Esophagus (tissue), 2 donors: ENCODE data around the gene RND3. TPM values are rescaled to one million over a fixed set of nuclear protein-coding genes. Genes with fewer than 3 reads are reported as not detected.
A peak's percentile ranks its signal among the peaks of the same experiment; 100 is the strongest.

ENCODE experiments used
- H3K27ac ChIP-seq, 2 donors: one replicate each; pipeline ENCODE4 v1.5.1; 2013; ENCODE audit warnings: low read depth in 2 of 2, mild to moderate bottlenecking in 2 of 2, inconsistent platforms in 1 of 2, low read length in 1 of 2, moderate library complexity in 1 of 2
- H3K27me3 ChIP-seq, 2 donors: one replicate each; pipeline ENCODE4 v1.6.1; 2013; ENCODE audit warnings: low read length in 2 of 2, control low read depth in 1 of 2, mild to moderate bottlenecking in 1 of 2; ENCODE audit not compliant: insufficient read depth in 2 of 2, control insufficient read depth in 1 of 2
- H3K36me3 ChIP-seq, 2 donors: one replicate each; pipeline ENCODE4 v1.6.1; 2013; ENCODE audit warnings: low read length in 1 of 2; ENCODE audit not compliant: control insufficient read depth in 2 of 2, insufficient read depth in 2 of 2
- H3K4me1 ChIP-seq, 2 donors: one replicate each; pipeline ENCODE4 v1.6.1; 2013; ENCODE audit warnings: low read length in 1 of 2; ENCODE audit not compliant: control insufficient read depth in 2 of 2, insufficient read depth in 2 of 2
- H3K4me3 ChIP-seq, 2 donors: one replicate each; pipeline ENCODE4 v1.5.1; 2013; ENCODE audit warnings: low read length in 2 of 2, mild to moderate bottlenecking in 2 of 2, low read depth in 1 of 2, moderate library complexity in 1 of 2
- H3K9me3 ChIP-seq, 2 donors: one replicate each; pipeline ENCODE4 v1.6.1; 2013; ENCODE audit warnings: mild to moderate bottlenecking in 2 of 2, low read depth in 1 of 2, low read length in 1 of 2, moderate library complexity in 1 of 2; ENCODE audit not compliant: control insufficient read depth in 2 of 2, insufficient read depth in 1 of 2
- WGBS, 2 donors: extraction: QIAGEN DNeasy Blood & Tissue Kit; methylation state at CpG; one replicate each; pipeline ENCODE4 v1.1.7; 2013; 5-methylcytosine and 5-hydroxymethylcytosine counted together
- polyA plus RNA-seq, 2 donors: library from polyadenylated mRNA; stranded (reverse); fragments of 200-250 nt; gene quantifications; one replicate each; pipeline ENCODE4 v1.2.3, GENCODE V29; 2013
- donor health status: healthy with polysubstance abuse.
- donor health status: Bipolar disorder and iron deficiency.

Gene RND3
- polyA plus RNA-seq, 2 donors = 47.6 to 151 TPM

DNA sequence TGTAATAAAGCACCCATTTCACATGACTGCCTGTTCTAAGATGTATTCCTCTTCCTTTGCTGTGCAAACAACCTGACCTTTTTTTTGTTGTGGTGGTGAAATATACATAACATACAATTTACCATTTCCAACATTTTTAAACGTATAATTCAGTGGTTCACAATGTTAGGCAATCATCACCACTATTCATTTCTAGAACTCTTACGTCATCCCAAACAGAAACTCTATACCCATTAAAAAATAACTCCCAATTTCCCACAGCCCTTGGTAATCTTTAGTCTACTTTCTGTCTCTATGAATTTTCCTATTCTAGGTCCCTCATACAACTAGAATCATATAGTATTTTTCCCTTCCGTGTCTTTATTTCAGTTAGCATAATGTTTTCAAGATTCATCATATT is 36.7 kb downstream of the RND3 start:
- Histone ChIP-seq H3K4me3 (no peak overlapping the region), H3K36me3 (no peaks in the 10 kb centered on the region), H3K4me1 (no peaks in the 10 kb centered on the region), H3K27ac (no peak overlapping the region), H3K9me3 (no peaks in the 10 kb centered on the region), H3K27me3 (no peaks in the 10 kb centered on the region)
- WGBS, 2 donors = 81 to 88% methylated on average over 3 of the region's 3 CpGs

GRCh38 chr2:150449856-150450255 is 37.6 kb downstream of the RND3 start:
- 20 to 25% methylated on average over 3 of the region's 3 CpGs for WGBS, 2 donors
- Histone ChIP-seq H3K27ac (peak overlapping the region in 1 of 2 donors; percentile 63), H3K4me1 (no peaks in the 10 kb centered on the region), H3K4me3 (no peak overlapping the region), H3K9me3 (no peaks in the 10 kb centered on the region), H3K36me3 (no peaks in the 10 kb centered on the region), H3K27me3 (no peaks in the 10 kb centered on the region)

DNA sequence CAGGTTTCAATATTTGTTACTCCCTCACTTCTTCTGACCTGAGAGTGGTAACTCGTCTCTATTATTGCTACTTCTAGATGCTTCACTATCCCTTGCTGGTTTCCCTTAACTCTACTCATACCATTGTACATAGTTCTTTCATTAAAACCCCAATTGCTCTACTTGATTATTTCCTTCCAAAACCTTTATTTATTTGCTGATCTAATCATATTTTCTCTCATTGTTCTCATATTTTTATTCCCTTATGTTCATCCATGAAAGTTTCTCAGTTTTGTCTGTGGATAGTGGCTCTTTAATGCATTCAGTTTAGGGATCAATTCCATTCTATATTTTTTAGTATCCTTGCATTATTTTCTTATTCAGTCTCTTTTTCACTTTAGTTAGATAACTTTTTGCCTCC is 42.1 kb downstream of the RND3 start:
- 77 to 85% methylated on average over 1 of the region's 1 CpG for WGBS, 2 donors
- no peaks in the 10 kb centered on the region for H3K27me3 ChIP-seq
- no peak overlapping the region for H3K4me3 ChIP-seq
- H3K27ac ChIP-seq = no peak overlapping the region
- no peaks in the 10 kb centered on the region for H3K4me1 ChIP-seq
- H3K9me3 ChIP-seq = no peaks in the 10 kb centered on the region
- no peaks in the 10 kb centered on the region for H3K36me3 ChIP-seq

- Histone ChIP-seq H3K4me3 (no peak overlapping the region), H3K27me3 (no peaks in the 10 kb centered on the region), H3K36me3 (no peaks in the 10 kb centered on the region), H3K27ac (no peak overlapping the region), H3K4me1 (no peaks in the 10 kb centered on the region), H3K9me3 (no peaks in the 10 kb centered on the region)
- 87 to 93% methylated on average over 1 of the region's 1 CpG for WGBS, 2 donors
Observed at GRCh38 chr2:150442484-150442883, 45.0 kb downstream of the RND3 start.

GRCh38 chr2:150441784-150442183 is 45.7 kb downstream of the RND3 start:
- no peak overlapping the region for H3K4me3 ChIP-seq
- H3K27ac ChIP-seq = no peak overlapping the region
- no peaks in the 10 kb centered on the region for H3K9me3 ChIP-seq
- H3K36me3 ChIP-seq = no peaks in the 10 kb centered on the region
- no peaks in the 10 kb centered on the region for H3K4me1 ChIP-seq
- H3K27me3 ChIP-seq = no peaks in the 10 kb centered on the region
- 37 to 40% methylated on average over 2 of the region's 2 CpGs for WGBS, 2 donors

GRCh38 chr2:150441226-150441625 is 46.2 kb downstream of the RND3 start:
- 64 to 79% methylated on average over 2 of the region's 2 CpGs for WGBS, 2 donors
- Histone ChIP-seq H3K4me1 (no peaks in the 10 kb centered on the region), H3K9me3 (no peaks in the 10 kb centered on the region), H3K36me3 (no peaks in the 10 kb centered on the region), H3K27me3 (no peaks in the 10 kb centered on the region), H3K4me3 (no peak overlapping the region), H3K27ac (no peak overlapping the region)

- Histone ChIP-seq H3K9me3 (no peaks in the 10 kb centered on the region), H3K27ac (no peak overlapping the region), H3K27me3 (no peaks in the 10 kb centered on the region), H3K4me1 (no peaks in the 10 kb centered on the region), H3K4me3 (no peak overlapping the region), H3K36me3 (no peaks in the 10 kb centered on the region)
- 87 to 92% methylated on average over 2 of the region's 2 CpGs for WGBS, 2 donors
Observed at GRCh38 chr2:150438654-150439053, 48.8 kb downstream of the RND3 start.

- Histone ChIP-seq H3K36me3 (no peaks in the 10 kb centered on the region), H3K4me3 (no peak overlapping the region), H3K9me3 (no peaks in the 10 kb centered on the region), H3K27me3 (no peaks in the 10 kb centered on the region), H3K27ac (no peak overlapping the region), H3K4me1 (no peaks in the 10 kb centered on the region)
- WGBS, 2 donors = 76 to 81% methylated on average over 2 of the region's 2 CpGs
Observed at GRCh38 chr2:150438041-150438440, 49.4 kb downstream of the RND3 start.

DNA sequence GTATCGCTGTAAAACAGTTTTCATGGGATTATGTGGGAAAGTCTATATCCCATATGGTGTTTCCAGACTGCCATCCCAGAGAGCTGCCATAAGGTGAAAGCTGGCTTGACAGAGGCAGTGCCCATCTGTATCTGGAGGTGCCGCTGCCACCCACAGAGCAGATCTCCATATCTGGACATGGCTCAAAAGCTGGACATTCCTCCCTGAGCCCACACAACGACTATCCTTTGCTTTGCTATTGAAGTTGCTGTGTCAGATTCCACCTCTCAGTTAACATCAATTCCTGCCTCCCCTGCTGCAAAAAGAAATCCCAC is 55.2 kb downstream of the RND3 start:
- Histone ChIP-seq H3K4me3 (no peak overlapping the region), H3K9me3 (no peaks in the 10 kb centered on the region), H3K27me3 (no peaks in the 10 kb centered on the region), H3K4me1 (no peaks in the 10 kb centered on the region), H3K36me3 (no peaks in the 10 kb centered on the region), H3K27ac (no peak overlapping the region)
- WGBS, 2 donors = 77 to 83% methylated on average over 3 of the region's 3 CpGs

GRCh38 chr2:150431561-150432311 is 55.7 kb downstream of the RND3 start:
- Histone ChIP-seq H3K9me3 (no peaks in the 10 kb centered on the region), H3K27ac (no peak overlapping the region), H3K4me3 (no peak overlapping the region), H3K27me3 (no peaks in the 10 kb centered on the region), H3K36me3 (no peaks in the 10 kb centered on the region), H3K4me1 (no peaks in the 10 kb centered on the region)
- 42 to 57% methylated on average over 1 of the region's 1 CpG for WGBS, 2 donors
